CD8-positive, alpha-beta memory T cell (primary cell): ENCODE results near the gene MAN2A1. TPM values are rescaled to one million over a fixed set of nuclear protein-coding genes. Genes with fewer than 3 reads are reported as not detected.
A peak's percentile ranks its signal among the peaks of the same experiment; 100 is the strongest.

Source experiments
- CTCF ChIA-PET: fragments of 350-600 bp; sonication (Branson Sonifier 250); formaldehyde crosslinking; loops from one replicate; lab custom pipeline; 2021; ENCODE audit warnings: antibody characterized with exemption; lab: Charles Lee
- POLR2A ChIA-PET: fragments of 350-600 bp; sonication (Branson Sonifier 250); formaldehyde crosslinking; loops from one replicate; lab custom pipeline; 2021; ENCODE audit warnings: antibody characterized with exemption; lab: Charles Lee
- DNase-seq, 5 donors: peaks; one replicate each; pipeline versions ENCODE4 v3.0.0 to v3.0.0-alpha.2; 2020 to 2022; ENCODE audit warnings: mixed read lengths in 1 of 5
- H3K27ac ChIP-seq: one replicate; pipeline ENCODE4 v1.7.0; 2013; ENCODE audit warnings: low read depth, mild to moderate bottlenecking, low read length, moderate library complexity
- H3K27me3 ChIP-seq: 2 replicates; pipeline ENCODE4 v1.7.0; 2013; ENCODE audit warnings: low read length, mild to moderate bottlenecking; ENCODE audit not compliant: insufficient read depth, poor library complexity, severe bottlenecking
- H3K36me3 ChIP-seq: 2 replicates; pipeline ENCODE4 v1.7.0; 2013; ENCODE audit warnings: mild to moderate bottlenecking, low read length, moderate library complexity; ENCODE audit not compliant: insufficient read depth
- H3K4me1 ChIP-seq: 2 replicates; pipeline ENCODE4 v1.7.0; 2013; ENCODE audit warnings: mild to moderate bottlenecking, low read length, moderate library complexity; ENCODE audit not compliant: insufficient read depth
- H3K4me3 ChIP-seq: 2 replicates; pipeline ENCODE4 v1.7.0; 2013; ENCODE audit warnings: mild to moderate bottlenecking, low read length
- H3K9me3 ChIP-seq: 2 replicates; pipeline ENCODE4 v1.7.0; 2013; ENCODE audit warnings: mild to moderate bottlenecking, low read length
- H3K27ac Mint-ChIP-seq, 8 donors: one replicate each; pipeline ENCODE4 v1.8.0; 2020 to 2021; ENCODE audit warnings: mixed read lengths in 8 of 8, mild to moderate bottlenecking in 6 of 8, inconsistent platforms in 3 of 8, moderate library complexity in 3 of 8
- H3K27me3 Mint-ChIP-seq, 2 donors: one replicate each; pipeline ENCODE4 v1.8.0; 2020 to 2021; ENCODE audit warnings: mixed read lengths in 2 of 2, mild to moderate bottlenecking in 1 of 2, moderate library complexity in 1 of 2
- H3K36me3 Mint-ChIP-seq, 3 donors: one replicate each; pipeline ENCODE4 v1.8.0; 2020 to 2021; ENCODE audit warnings: mixed read lengths in 3 of 3, inconsistent platforms in 1 of 3, mild to moderate bottlenecking in 1 of 3
- H3K4me1 Mint-ChIP-seq, 3 donors: one replicate each; pipeline ENCODE4 v1.8.0; 2020 to 2021; ENCODE audit warnings: mixed read lengths in 3 of 3, inconsistent platforms in 1 of 3, mild to moderate bottlenecking in 1 of 3
- H3K4me3 Mint-ChIP-seq, 7 donors: one replicate each; pipeline ENCODE4 v1.8.0; 2020 to 2021; ENCODE audit warnings: mixed read lengths in 7 of 7, mild to moderate bottlenecking in 6 of 7, moderate library complexity in 4 of 7, inconsistent platforms in 2 of 7
- H3K9me3 Mint-ChIP-seq, 5 donors: one replicate each; pipeline ENCODE4 v1.8.0; 2020 to 2022; ENCODE audit warnings: mixed read lengths in 5 of 5, mild to moderate bottlenecking in 3 of 5, moderate library complexity in 2 of 5, inconsistent platforms in 1 of 5
- polyA plus RNA-seq: library from polyadenylated mRNA; unstranded; fragments of 300-500 nt; fragmentation: Illumina TruSeq; gene quantifications from one replicate; pipeline ENCODE4 v1.2.3, GENCODE V29; 2021
- total RNA-seq, 2 experiments: library from RNA; stranded (reverse); gene quantifications; one replicate each; pipeline ENCODE4 v1.2.3, GENCODE V29; 2021

Gene MAN2A1
- total and polyA plus RNA-seq, 3 experiments from 2014 or later: 28.1 to 30.8 (median 28.9) TPM

GRCh38 chr5:109685916-109686315 is 3.8 kb upstream of the MAN2A1 start:
- peak overlapping the region in 1 of 8 donors; percentile 83 for H3K27ac Mint-ChIP-seq
- Histone ChIP-seq H3K4me3 (no peak overlapping the region), H3K9me3 (no peaks in the 10 kb centered on the region), H3K36me3 (no peaks in the 10 kb centered on the region), H3K27ac (no peak overlapping the region), H3K27me3 (no peaks in the 10 kb centered on the region), H3K4me1 (no peaks in the 10 kb centered on the region)
- peaks cover 0 to 6% (median 0%) of the 10 kb centered on the region in 3 donors for H3K36me3 Mint-ChIP-seq
- DNase-seq: no peak
- ChIA-PET CTCF (interaction anchor here (1.4 kb wide), 1 partner anchor 10 kb away, joined by 3 read pairs; no protein-coding TSS in a partner anchor), POLR2A (no interaction called here)
- no peak overlapping the region for H3K4me3 Mint-ChIP-seq
- H3K27me3 Mint-ChIP-seq: peaks cover 3 to 8% of the 10 kb centered on the region in 2 donors
- H3K4me1 Mint-ChIP-seq: peaks cover 3 to 17% (median 5%) of the 10 kb centered on the region in 3 donors
- peaks cover 0 to 5% (median 3%) of the 10 kb centered on the region in 5 donors for H3K9me3 Mint-ChIP-seq

DNA sequence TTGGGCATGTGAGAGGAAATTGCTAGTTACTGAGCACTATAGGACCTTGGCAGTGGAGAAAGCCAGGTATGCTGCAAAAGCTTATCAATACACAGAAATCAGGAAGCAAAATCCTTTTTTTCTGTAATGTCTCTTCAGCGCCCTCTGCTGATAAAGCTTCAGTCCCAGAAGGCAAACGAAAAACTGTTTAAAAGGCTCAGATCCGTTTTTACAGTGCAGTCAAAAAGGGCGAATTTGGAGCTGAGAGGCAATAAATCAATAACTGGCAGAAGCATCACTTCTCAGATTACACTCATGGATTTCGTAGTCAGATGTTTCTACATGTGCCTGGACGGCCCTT is 1.1 kb upstream of the MAN2A1 start:
- peak overlapping the region; percentile 91 to 99 (median 96) for H3K27ac Mint-ChIP-seq
- Histone ChIP-seq H3K27me3 (no peaks in the 10 kb centered on the region), H3K36me3 (no peaks in the 10 kb centered on the region), H3K4me1 (peaks cover 16% of the 10 kb centered on the region), H3K27ac (peak overlapping the region; percentile 90), H3K4me3 (peak overlapping the region; percentile 79), H3K9me3 (no peaks in the 10 kb centered on the region)
- peaks cover 0 to 9% (median 0%) of the 10 kb centered on the region in 3 donors for H3K36me3 Mint-ChIP-seq
- H3K27me3 Mint-ChIP-seq: peaks cover 2 to 5% of the 10 kb centered on the region in 2 donors
- H3K4me1 Mint-ChIP-seq: peaks cover 29 to 37% (median 32%) of the 10 kb centered on the region in 3 donors
- ChIA-PET POLR2A (interaction anchor here (1.9 to 3.8 kb wide), 3 partner anchors 279 to 1307 kb away, joined by 6 to 19 read pairs (median 13); partner anchors contain the start of genes FBXL17 and PJA2), CTCF (interaction anchor here (0.9 to 2.3 kb wide), 6 partner anchors 7 to 368 kb away, joined by 3 to 11 read pairs (median 4); no protein-coding TSS in a partner anchor)
- H3K9me3 Mint-ChIP-seq: peaks cover 0 to 5% (median 3%) of the 10 kb centered on the region in 5 donors
- no peak for DNase-seq
- peak overlapping the region; percentile 84 to 96 (median 91) for H3K4me3 Mint-ChIP-seq

DNA sequence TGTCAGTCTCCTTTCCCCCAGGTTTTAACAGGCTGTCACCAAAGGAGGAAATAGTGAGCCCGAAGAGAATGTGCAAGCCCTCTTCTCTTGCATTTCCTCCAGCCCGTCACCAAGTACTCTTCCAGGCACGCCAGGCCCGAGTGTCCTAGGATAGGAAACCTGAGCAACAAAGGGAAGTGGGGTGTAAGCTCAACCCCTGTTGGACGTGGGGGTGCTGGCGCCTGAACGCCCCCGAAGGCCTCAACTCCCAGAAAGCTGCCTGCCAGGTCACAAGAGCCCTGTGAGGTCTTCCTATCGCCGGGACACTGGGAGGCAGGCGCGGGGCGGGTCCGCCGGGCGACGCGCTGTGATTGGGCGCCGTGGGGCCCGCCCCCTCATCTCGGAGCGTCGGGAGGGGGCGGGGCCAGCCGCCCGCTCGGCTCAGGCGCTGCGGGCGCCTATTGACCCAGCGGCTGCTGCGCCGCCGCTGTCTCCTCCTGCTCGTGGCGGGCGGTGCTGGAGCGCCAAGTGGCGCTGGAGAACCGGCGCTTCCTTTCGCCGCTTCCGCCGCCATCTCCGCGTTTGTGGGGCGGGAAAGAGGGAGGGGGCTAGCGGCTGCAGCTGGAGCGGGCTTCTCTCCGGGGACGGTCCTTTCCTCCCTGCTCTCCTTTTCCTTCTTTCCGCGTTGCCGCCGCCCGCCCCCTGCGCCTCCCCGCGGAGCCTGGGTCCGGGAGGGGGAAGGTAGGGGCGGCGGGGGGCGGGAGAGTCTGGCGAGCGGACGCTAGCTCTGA is 572 bp upstream of the MAN2A1 start:
- POLR2A ChIA-PET: interaction anchor here (0.5 to 3.8 kb wide), 7 partner anchors 29 to 1308 kb away, joined by 3 to 19 read pairs (median 6); partner anchors contain the start of genes FBXL17, PJA2 and SLC25A46
- Histone ChIP-seq H3K9me3 (no peaks in the 10 kb centered on the region), H3K27me3 (no peaks in the 10 kb centered on the region), H3K4me1 (peaks cover 21% of the 10 kb centered on the region), H3K36me3 (no peaks in the 10 kb centered on the region), H3K4me3 (peak overlapping the region; percentile 79), H3K27ac (peak overlapping the region; percentile 90)
- DNase-seq: peak; percentile 74 to 86 (median 80)
- Mint-ChIP-seq H3K4me3 (peak overlapping the region; percentile 84 to 96 (median 91)), H3K4me1 (peaks cover 34 to 40% (median 37%) of the 10 kb centered on the region in 3 donors), H3K27ac (peak overlapping the region; percentile 91 to 99 (median 96)), H3K36me3 (peaks cover 0 to 9% (median 0%) of the 10 kb centered on the region in 3 donors), H3K9me3 (peaks cover 0 to 5% (median 3%) of the 10 kb centered on the region in 5 donors), H3K27me3 (peaks cover 2 to 5% of the 10 kb centered on the region in 2 donors)
- CTCF ChIA-PET: interaction anchor here (0.7 to 2.3 kb wide), 11 partner anchors 8 to 368 kb away, joined by 3 to 11 read pairs (median 4); no protein-coding TSS in a partner anchor

DNA sequence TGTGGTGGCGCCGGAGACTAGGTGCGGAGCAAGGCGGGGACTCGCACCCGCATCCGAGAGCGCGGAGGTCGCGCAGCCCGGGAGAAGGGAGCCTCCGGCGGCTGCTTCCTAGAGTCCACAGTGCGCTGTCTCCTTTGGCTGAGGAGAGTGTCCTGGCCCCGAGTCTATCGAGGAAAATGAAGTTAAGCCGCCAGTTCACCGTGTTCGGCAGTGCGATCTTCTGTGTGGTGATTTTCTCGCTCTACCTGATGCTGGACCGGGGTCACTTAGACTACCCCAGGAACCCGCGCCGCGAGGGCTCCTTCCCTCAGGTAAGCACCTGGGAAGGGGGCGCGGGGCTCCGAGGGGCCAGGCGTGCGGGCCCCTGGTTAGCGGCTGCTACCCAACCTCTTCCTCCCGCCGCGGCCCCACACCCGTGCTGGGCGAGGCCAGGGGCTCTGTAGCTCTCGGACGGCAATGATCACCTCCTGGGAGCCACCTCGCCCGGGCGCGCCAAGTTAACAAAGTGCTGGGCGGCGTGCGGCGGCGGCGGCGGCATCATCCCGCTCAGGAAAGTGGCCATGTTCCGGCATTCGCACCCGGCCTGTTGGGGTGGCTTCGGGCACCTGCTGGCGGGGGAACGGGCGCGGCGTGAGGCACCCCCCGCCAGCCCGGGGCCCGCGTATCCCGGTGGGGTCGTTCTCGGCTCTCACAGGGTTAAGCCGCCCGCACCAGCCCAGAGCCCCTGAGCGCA is 681 bp downstream of the MAN2A1 start:
- Histone ChIP-seq H3K4me1 (peaks cover 34% of the 10 kb centered on the region), H3K27ac (peak overlapping the region; percentile 90), H3K9me3 (no peaks in the 10 kb centered on the region), H3K4me3 (peak overlapping the region; percentile 79), H3K27me3 (no peaks in the 10 kb centered on the region), H3K36me3 (no peaks in the 10 kb centered on the region)
- ChIA-PET POLR2A (interaction anchor here (0.7 to 3.8 kb wide), 11 partner anchors 85 to 1309 kb away, joined by 3 to 19 read pairs (median 4); partner anchors contain the start of genes FBXL17, PJA2 and SLC25A46), CTCF (interaction anchor here (0.9 to 2.3 kb wide), 8 partner anchors 9 to 364 kb away, joined by 3 to 11 read pairs (median 4); no protein-coding TSS in a partner anchor)
- peaks cover 0 to 9% (median 0%) of the 10 kb centered on the region in 3 donors for H3K36me3 Mint-ChIP-seq
- peaks cover 2 to 5% of the 10 kb centered on the region in 2 donors for H3K27me3 Mint-ChIP-seq
- H3K4me1 Mint-ChIP-seq: peaks cover 47 to 53% (median 50%) of the 10 kb centered on the region in 3 donors
- H3K27ac Mint-ChIP-seq: peak overlapping the region; percentile 56 to 96 (median 92)
- H3K9me3 Mint-ChIP-seq: peaks cover 0 to 5% (median 3%) of the 10 kb centered on the region in 5 donors
- peak overlapping the region; percentile 84 to 96 (median 90) for H3K4me3 Mint-ChIP-seq
- peak in 3 of 5 donors; percentile 32 to 63 (median 34) for DNase-seq

DNA sequence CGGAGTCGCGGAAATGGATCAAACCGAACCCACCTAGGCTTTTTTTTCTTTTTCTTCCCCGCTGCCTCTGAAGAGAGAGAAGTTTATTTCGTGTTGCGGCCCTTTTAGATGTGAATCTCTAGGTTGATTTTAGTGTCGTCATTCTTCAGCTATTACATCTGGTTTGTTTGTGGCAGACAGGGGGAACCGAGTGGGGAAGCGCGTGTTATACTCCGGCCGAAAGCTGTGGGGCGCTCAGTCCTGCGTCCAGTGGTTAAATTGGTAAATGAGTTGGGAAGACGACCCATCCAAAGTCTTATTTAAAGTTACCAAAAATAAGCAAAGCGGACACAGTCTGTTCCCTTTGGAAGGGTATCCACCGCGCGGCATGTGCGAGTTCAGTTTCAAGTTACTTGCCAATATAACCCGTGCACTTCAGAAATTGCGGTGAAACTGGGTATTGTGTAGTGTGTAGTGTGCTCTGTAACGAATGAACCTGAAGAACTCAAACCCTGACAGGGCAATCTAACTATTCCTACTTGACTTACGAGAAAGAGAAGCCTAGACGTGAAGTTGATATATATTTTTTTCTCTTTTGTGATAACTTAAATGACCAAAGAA is 1.3 kb downstream of the MAN2A1 start:
- H3K27me3 ChIP-seq: no peaks in the 10 kb centered on the region

GRCh38 chr5:109691996-109692395 is 2.3 kb downstream of the MAN2A1 start:
- H3K27ac Mint-ChIP-seq: peak overlapping the region; percentile 51 to 96 (median 76)
- peak overlapping the region; percentile 79 for H3K4me3 ChIP-seq
- H3K27me3 ChIP-seq: no peaks in the 10 kb centered on the region
- no peaks in the 10 kb centered on the region for H3K9me3 ChIP-seq
- H3K36me3 Mint-ChIP-seq: peaks cover 0 to 9% (median 2%) of the 10 kb centered on the region in 3 donors
- DNase-seq: no peak
- no peak overlapping the region for H3K27ac ChIP-seq
- H3K4me3 Mint-ChIP-seq: peak overlapping the region; percentile 84 to 96 (median 90)
- POLR2A ChIA-PET: no interaction called here
- CTCF ChIA-PET: interaction anchor here (1.7 to 2.4 kb wide), 2 partner anchors 9 to 230 kb away, joined by 6 to 8 read pairs; no protein-coding TSS in a partner anchor
- peaks cover 0 to 5% (median 3%) of the 10 kb centered on the region in 5 donors for H3K9me3 Mint-ChIP-seq
- H3K4me1 Mint-ChIP-seq: peaks cover 62 to 69% (median 64%) of the 10 kb centered on the region in 3 donors
- no peaks in the 10 kb centered on the region for H3K36me3 ChIP-seq
- H3K27me3 Mint-ChIP-seq: no peaks in the 10 kb centered on the region
- H3K4me1 ChIP-seq: peaks cover 50% of the 10 kb centered on the region

More for the DNA sequence above, 1.3 kb downstream of the MAN2A1 start:
- POLR2A ChIA-PET: interaction anchor here (0.7 to 3.8 kb wide), 5 partner anchors 85 to 1309 kb away, joined by 3 to 19 read pairs (median 4); partner anchors contain the start of genes FBXL17 and PJA2
- peak; percentile 30 to 78 (median 69) for DNase-seq
- Mint-ChIP-seq H3K4me1 (peaks cover 53 to 60% (median 55%) of the 10 kb centered on the region in 3 donors), H3K27me3 (peaks cover 0 to 2% of the 10 kb centered on the region in 2 donors), H3K4me3 (peak overlapping the region; percentile 84 to 96 (median 90)), H3K36me3 (peaks cover 0 to 9% (median 2%) of the 10 kb centered on the region in 3 donors), H3K27ac (peak overlapping the region; percentile 56 to 96 (median 88)), H3K9me3 (peaks cover 0 to 5% (median 3%) of the 10 kb centered on the region in 5 donors)
- Histone ChIP-seq H3K4me3 (peak overlapping the region; percentile 79), H3K4me1 (peaks cover 40% of the 10 kb centered on the region), H3K9me3 (no peaks in the 10 kb centered on the region), H3K36me3 (no peaks in the 10 kb centered on the region), H3K27ac (peak overlapping the region; percentile 90)
- CTCF ChIA-PET: interaction anchor here (0.9 to 2.4 kb wide), 5 partner anchors 9 to 164 kb away, joined by 3 to 8 read pairs (median 7); no protein-coding TSS in a partner anchor

DNA sequence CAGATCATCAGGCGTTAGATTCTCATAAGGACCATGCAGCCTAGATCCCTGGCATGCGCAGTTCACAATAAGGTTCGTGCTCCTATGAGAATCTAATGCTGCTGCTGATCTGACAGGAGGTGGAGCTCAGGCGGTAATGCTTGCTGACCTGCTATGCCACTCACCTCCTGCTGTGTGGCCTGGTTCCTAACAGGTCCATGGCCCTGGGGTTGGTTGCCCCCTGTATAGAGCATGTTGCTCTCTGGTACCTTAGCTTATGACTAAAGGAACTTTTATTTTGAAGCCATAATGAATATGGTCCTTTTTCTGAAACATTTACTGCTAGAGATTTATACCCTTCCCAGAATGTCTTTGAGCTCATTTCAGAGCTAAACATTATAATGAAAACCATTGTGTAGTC is 3.1 kb downstream of the MAN2A1 start:
- no peaks in the 10 kb centered on the region for H3K27me3 ChIP-seq
- peak overlapping the region; percentile 84 to 96 (median 90) for H3K4me3 Mint-ChIP-seq
- DNase-seq: no peak
- peaks cover 71 to 77% (median 73%) of the 10 kb centered on the region in 3 donors for H3K4me1 Mint-ChIP-seq
- peaks cover 58% of the 10 kb centered on the region for H3K4me1 ChIP-seq
- no peak overlapping the region for H3K27ac ChIP-seq
- H3K27me3 Mint-ChIP-seq: no peaks in the 10 kb centered on the region
- H3K9me3 Mint-ChIP-seq: peaks cover 0 to 4% (median 3%) of the 10 kb centered on the region in 5 donors
- H3K36me3 Mint-ChIP-seq: peaks cover 0 to 9% (median 2%) of the 10 kb centered on the region in 3 donors
- H3K36me3 ChIP-seq: no peaks in the 10 kb centered on the region
- CTCF ChIA-PET: interaction anchor here (1.7 to 2.4 kb wide), 2 partner anchors 9 to 229 kb away, joined by 6 to 8 read pairs; no protein-coding TSS in a partner anchor
- peak overlapping the region in 6 of 8 donors; percentile 9 to 91 (median 73) for H3K27ac Mint-ChIP-seq
- no peaks in the 10 kb centered on the region for H3K9me3 ChIP-seq
- POLR2A ChIA-PET: no interaction called here
- no peak overlapping the region for H3K4me3 ChIP-seq
